ENCODE measurements around the gene HELB. TPM values are rescaled to one million over a fixed set of nuclear protein-coding genes. Genes with fewer than 3 reads are reported as not detected.

HELB gene
- total RNA-seq: 4.7 and 5.2 TPM in 2 replicates

DNA sequence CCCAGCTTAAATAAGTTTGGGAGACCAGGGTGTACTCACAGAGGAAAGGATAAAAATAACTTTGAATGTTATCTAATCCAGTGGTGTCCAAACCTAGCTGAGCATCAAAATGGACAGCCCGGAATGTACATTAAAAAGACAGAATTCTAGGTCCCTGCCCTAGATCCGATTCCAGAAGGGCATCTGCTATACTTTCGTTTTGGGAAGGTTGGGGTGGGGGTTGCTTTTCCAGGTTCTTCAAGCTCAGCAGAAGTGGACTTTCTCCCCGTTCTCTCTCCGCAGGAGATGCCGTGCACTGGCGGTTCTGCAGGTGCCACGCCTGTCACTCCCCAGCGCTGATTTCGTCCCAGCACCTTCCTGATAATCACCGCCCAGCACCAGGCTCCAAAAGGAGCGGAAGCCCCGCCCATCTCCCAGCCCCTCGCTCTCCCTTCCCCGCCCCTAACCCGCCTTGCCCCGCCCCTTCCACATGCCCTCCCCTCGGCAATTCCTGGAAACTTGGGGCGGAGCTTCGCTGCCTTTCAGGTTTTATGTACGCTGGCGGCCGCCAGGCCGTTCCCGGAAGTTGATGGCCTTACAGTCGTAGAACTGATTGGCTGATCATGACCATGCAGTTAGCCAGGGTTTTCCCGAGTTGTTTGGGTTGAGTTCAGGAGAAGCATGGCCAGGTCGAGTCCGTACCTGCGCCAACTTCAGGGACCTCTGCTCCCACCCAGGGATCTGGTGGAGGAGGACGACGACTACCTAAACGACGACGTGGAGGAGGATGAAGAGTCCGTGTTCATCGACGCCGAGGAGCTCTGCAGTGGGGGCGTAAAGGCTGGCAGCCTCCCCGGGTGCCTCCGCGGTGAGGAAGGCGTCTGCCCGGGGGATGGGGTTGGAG lies at the start of gene HELB:
Gene HELB, plus strand, starts transcription at position 550 of the 883 bp plus-strand sequence. Its CDS starts 111 bp downstream, at position 661.

Other genes with a start within 250 kb of the HELB start
- 7.6 and 8.9 TPM in 2 replicates for gene LLPH, start 171.7 kb upstream of the HELB start, total RNA-seq
- 182 and 233 TPM in 2 replicates for gene TMBIM4, start 132.5 kb upstream of the HELB start, total RNA-seq
- 22.3 and 28.3 TPM in 2 replicates for gene IRAK3, start 113.3 kb upstream of the HELB start, total RNA-seq